GM18870 (cell line): ENCODE measurements around the gene TMEM130.
"Not testable (repeated sequence)": the region's sequence is repeated elsewhere in the genome, so short reads cannot be mapped to it uniquely, and the experiment has no call there.

ENCODE experiments used
- ATAC-seq: cut with Tn5 transposase; IDR thresholded peaks from one replicate; pipeline ENCODE4 v1.9.1; 2021; ENCODE audit warnings: moderate library complexity; ENCODE audit not compliant: unreplicated experiment

Gene TMEM130

GRCh38 chr7:98877692-98878364, 8.0 kb upstream of the TMEM130 start:
- no peak for ATAC-seq

GRCh38 chr7:98877146-98877545, 7.3 kb upstream of the TMEM130 start:
- no peak for ATAC-seq

GRCh38 chr7:98875501-98875900, 5.7 kb upstream of the TMEM130 start:
- ATAC-seq = no peak

- ATAC-seq = no peak
These were observed 5.1 kb upstream of the TMEM130 start for GRCh38 chr7:98874942-98875341.

GRCh38 chr7:98873610-98874009, 3.8 kb upstream of the TMEM130 start:
- ATAC-seq = not testable (repeated sequence)

- ATAC-seq = no peak
These were observed 2.6 kb upstream of the TMEM130 start for GRCh38 chr7:98872328-98872924.

GRCh38 chr7:98870807-98871491, 1.1 kb upstream of the TMEM130 start:
- no peak for ATAC-seq

- no peak for ATAC-seq
These were observed 372 bp upstream of the TMEM130 start for GRCh38 chr7:98870121-98870651.

- no peak for ATAC-seq
These were observed 702 bp downstream of the TMEM130 start for GRCh38 chr7:98869027-98869596.

- ATAC-seq = no peak
These were observed 1.4 kb downstream of the TMEM130 start for GRCh38 chr7:98868450-98868849.

- ATAC-seq = no peak
These were observed 3.0 kb downstream of the TMEM130 start for GRCh38 chr7:98866765-98867164.

- ATAC-seq = no peak
These were observed 3.5 kb downstream of the TMEM130 start for GRCh38 chr7:98866351-98866750.

GRCh38 chr7:98864731-98865453, 4.9 kb downstream of the TMEM130 start:
- ATAC-seq = no peak

- no peak for ATAC-seq
These were observed 6.2 kb downstream of the TMEM130 start for GRCh38 chr7:98863601-98864000.

- ATAC-seq = no peak
These were observed 6.9 kb downstream of the TMEM130 start for GRCh38 chr7:98862716-98863420.

- no peak for ATAC-seq
These were observed 7.6 kb downstream of the TMEM130 start for GRCh38 chr7:98862203-98862602.

- ATAC-seq = no peak
These were observed 9.7 kb downstream of the TMEM130 start for GRCh38 chr7:98860071-98860470.

GRCh38 chr7:98855610-98856422, 14.0 kb downstream of the TMEM130 start:
- no peak for ATAC-seq

GRCh38 chr7:98852826-98853225, 17.0 kb downstream of the TMEM130 start:
- no peak for ATAC-seq

- ATAC-seq = no peak
These were observed 20.9 kb downstream of the TMEM130 start for GRCh38 chr7:98848918-98849317.
